GM23338 (cell line): Measurements from ENCODE around the gene PEAR1.

Experiments used
- CTCF ChIP-seq, 2 experiments: fragments of 200-600 bp in 1 of 2; sonication (generic) in 1 of 2; conservative IDR thresholded peaks; 2 replicates each; pipeline versions ENCODE4 v1.5.1 to v1.6.1; 2016 to 2017; ENCODE audit warnings: antibody characterized with exemption in 2 of 2, low read depth in 2 of 2, mild to moderate bottlenecking in 2 of 2, moderate library complexity in 1 of 2
- EZH2 ChIP-seq: fragments of 200-600 bp; sonication (generic); IDR thresholded peaks from one replicate; pipeline ENCODE4 v1.8.0; 2017; ENCODE audit warnings: antibody characterized with exemption, mild to moderate bottlenecking, low read depth; ENCODE audit not compliant: unreplicated experiment
- NANOG ChIP-seq: IDR thresholded peaks from 2 replicates; pipeline ENCODE4 v1.6.1; 2016; ENCODE audit warnings: antibody characterized with exemption, borderline replicate concordance
- REST ChIP-seq: IDR thresholded peaks from one replicate; pipeline ENCODE4 v1.6.1; 2018; ENCODE audit warnings: antibody characterized with exemption; ENCODE audit not compliant: unreplicated experiment

DNA sequence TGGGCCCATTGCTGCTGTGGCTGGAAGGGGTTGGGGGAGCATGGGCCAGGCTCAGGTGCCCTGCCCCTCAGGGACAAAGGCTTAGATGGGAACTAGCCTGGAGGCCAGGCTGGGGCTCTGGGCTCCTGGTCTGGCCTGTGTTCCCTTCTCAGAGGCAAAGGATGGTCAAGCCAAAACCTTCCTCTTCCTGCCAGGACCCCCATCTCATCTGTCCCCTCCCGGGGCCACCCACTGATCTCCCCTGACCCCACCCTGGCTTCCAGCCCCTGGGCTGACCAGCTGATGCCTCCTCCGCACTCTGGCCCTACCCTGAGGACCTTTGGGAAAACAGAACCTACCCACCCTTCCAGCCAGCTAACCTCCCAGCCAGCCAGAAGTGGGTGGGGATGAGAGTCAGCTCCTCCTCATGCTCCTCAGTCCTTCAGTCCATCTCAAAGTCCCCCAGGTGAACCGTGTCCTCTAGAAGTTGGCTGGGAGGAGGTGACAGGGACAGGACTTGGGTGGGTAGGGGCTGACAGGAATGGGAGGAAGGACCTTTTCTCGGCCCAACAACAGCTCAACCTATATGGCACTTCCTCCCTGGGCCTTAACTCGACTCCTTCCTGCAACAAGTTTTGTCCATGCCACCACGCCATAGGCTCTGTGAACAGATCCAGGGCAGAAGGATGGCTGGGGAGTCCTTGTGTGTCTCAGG is 7.5 kb downstream of the PEAR1 start:
- TF ChIP-seq CTCF (conservative IDR thresholded peaks at IDR 0.05; ENCODE audit: low read depth in 2 of 2) = no peak
- TF ChIP-seq REST = no peak
- no peak for TF ChIP-seq EZH2
- no peak for TF ChIP-seq NANOG
